CD14-positive monocyte (primary cell): Measurements from ENCODE around the gene STIM1. TPM values are rescaled to one million over a fixed set of nuclear protein-coding genes. Genes with fewer than 3 reads are reported as not detected.

Experiments
- DNase-seq, 3 donors: peaks; one replicate each; pipeline ENCODE4 v3.0.0-alpha.2; 2011 to 2022
- H2AFZ ChIP-seq: 2 replicates; pipeline ENCODE4 v1.6.0; 2012; ENCODE audit warnings: mild to moderate bottlenecking, low read depth, low read length, inconsistent platforms; ENCODE audit not compliant: insufficient read depth, poor library complexity, severe bottlenecking
- H3K27ac ChIP-seq, 2 donors: 1 replicate in 1 of 2; 2 replicates in 1 of 2; pipeline ENCODE4 v1.5.1; 2012 to 2013; ENCODE audit warnings: low read length in 2 of 2, control low read depth in 1 of 2, inconsistent platforms in 1 of 2, low read depth in 1 of 2, mild to moderate bottlenecking in 1 of 2
- H3K27me3 ChIP-seq, 2 donors: one replicate each; pipeline versions ENCODE4 v1.6.0 to v1.6.1; 2011 to 2013; ENCODE audit warnings: low read length in 2 of 2; ENCODE audit not compliant: control insufficient read depth in 2 of 2, insufficient read depth in 2 of 2
- H3K36me3 ChIP-seq, 2 donors: replicated peaks in 1 of 2; 1 replicate in 1 of 2; 2 replicates in 1 of 2; pipeline versions ENCODE4 v1.5.1 to v1.6.1; 2012 to 2013; ENCODE audit warnings: low read length in 2 of 2, control low read depth in 1 of 2, inconsistent platforms in 1 of 2, mild to moderate bottlenecking in 1 of 2; ENCODE audit not compliant: insufficient read depth in 2 of 2, control insufficient read depth in 1 of 2
- H3K4me1 ChIP-seq, 2 donors: 1 replicate in 1 of 2; 2 replicates in 1 of 2; pipeline versions ENCODE4 v1.5.1 to v1.6.1; 2012 to 2013; ENCODE audit warnings: low read length in 2 of 2, control low read depth in 1 of 2, inconsistent platforms in 1 of 2, mild to moderate bottlenecking in 1 of 2, moderate library complexity in 1 of 2; ENCODE audit not compliant: insufficient read depth in 2 of 2, control insufficient read depth in 1 of 2
- H3K4me2 ChIP-seq: replicated peaks from 2 replicates; pipeline ENCODE3; 2012; ENCODE audit warnings: low read length, moderate library complexity, mild to moderate bottlenecking; ENCODE audit not compliant: poor library complexity, severe bottlenecking; ENCODE audit errors: extremely low read depth
- H3K4me3 ChIP-seq, 3 experiments: fragments of 200-600 bp in 1 of 3; sonication (generic) in 1 of 3; replicated peaks in 1 of 3; 1 replicate in 2 of 3; 2 replicates in 1 of 3; pipeline ENCODE4 v1.5.1; 2011 to 2013; ENCODE audit warnings: low read length in 3 of 3, mild to moderate bottlenecking in 3 of 3, control low read depth in 2 of 3, low read depth in 2 of 3, inconsistent platforms in 1 of 3, moderate library complexity in 1 of 3
- H3K79me2 ChIP-seq: 2 replicates; pipeline ENCODE4 v1.6.0; 2012; ENCODE audit warnings: mild to moderate bottlenecking, control low read depth, inconsistent platforms, low read length, moderate library complexity; ENCODE audit not compliant: insufficient read depth
- H3K9ac ChIP-seq: 2 replicates; pipeline ENCODE4 v1.6.0; 2017; ENCODE audit warnings: low read length, mild to moderate bottlenecking; ENCODE audit not compliant: insufficient read depth, poor library complexity, severe bottlenecking
- H3K9me3 ChIP-seq, 2 donors: replicated peaks in 1 of 2; 1 replicate in 1 of 2; 2 replicates in 1 of 2; pipeline versions ENCODE4 v1.5.1 to v1.6.1; 2012 to 2013; ENCODE audit warnings: low read length in 2 of 2, control low read depth in 1 of 2; ENCODE audit not compliant: control insufficient read depth in 1 of 2, insufficient read depth in 1 of 2
- H4K20me1 ChIP-seq: 2 replicates; pipeline ENCODE4 v1.6.0; 2012; ENCODE audit warnings: mild to moderate bottlenecking, low read length, control low read depth, moderate library complexity; ENCODE audit not compliant: insufficient read depth
- H3K27ac Mint-ChIP-seq, 7 donors: one replicate each; pipeline ENCODE4 v1.8.0; 2020; ENCODE audit warnings: mild to moderate bottlenecking in 7 of 7, mixed read lengths in 7 of 7, moderate library complexity in 6 of 7, inconsistent platforms in 2 of 7
- H3K27me3 Mint-ChIP-seq, 3 donors: one replicate each; pipeline ENCODE4 v1.8.0; 2021 to 2022; ENCODE audit warnings: low read depth in 3 of 3, mild to moderate bottlenecking in 3 of 3, mixed read lengths in 3 of 3, moderate library complexity in 3 of 3, inconsistent platforms in 1 of 3
- H3K36me3 Mint-ChIP-seq, 2 donors: one replicate each; pipeline ENCODE4 v1.8.0; 2020; ENCODE audit warnings: mixed read lengths in 2 of 2, inconsistent platforms in 1 of 2, mild to moderate bottlenecking in 1 of 2
- H3K4me1 Mint-ChIP-seq: one replicate; pipeline ENCODE4 v1.8.0; 2020; ENCODE audit warnings: mild to moderate bottlenecking, mixed read lengths
- H3K4me3 Mint-ChIP-seq, 2 donors: one replicate each; pipeline ENCODE4 v1.8.0; 2020; ENCODE audit warnings: mild to moderate bottlenecking in 2 of 2, mixed read lengths in 2 of 2, moderate library complexity in 1 of 2
- H3K9me3 Mint-ChIP-seq, 7 donors: one replicate each; pipeline ENCODE4 v1.8.0; 2020 to 2022; ENCODE audit warnings: mixed read lengths in 7 of 7, mild to moderate bottlenecking in 6 of 7, moderate library complexity in 6 of 7, inconsistent platforms in 2 of 7
- CTCF ChIP-seq: fragments of 200-600 bp; IDR thresholded peaks from one replicate; pipeline ENCODE4 v1.8.0; 2022; ENCODE audit warnings: antibody characterized with exemption, mild to moderate bottlenecking
- WGBS: methylation state at CpG from one replicate; pipeline ENCODE4 v1.1.5; 2013; ENCODE audit warnings: missing lambda C conversion rate; ENCODE audit not compliant: insufficient coverage; 5-methylcytosine and 5-hydroxymethylcytosine counted together
- intact Hi-C, 2 donors: fragments of 100-400 bp; cut with micrococcal nuclease; formaldehyde crosslinking; loops; one replicate each; pipeline versions ENCODE4 v1.15.0 to v1.15.1; 2023
- polyA plus RNA-seq, 3 donors: library from polyadenylated mRNA; depleted of rRNA in 1 of 3; unstranded in 2 of 3; stranded (reverse) in 1 of 3; fragments of 300-500 nt in 2 of 3; fragments of >200 nt in 1 of 3; fragmentation: Illumina TruSeq in 2 of 3; gene quantifications; 1 replicate in 2 of 3; 2 replicates in 1 of 3; pipeline ENCODE4 v1.2.3, GENCODE V29; 2012 to 2021

Gene STIM1
- polyA plus RNA-seq, 3 donors: 14.0 to 68.6 (median 21.0) TPM

- Mint-ChIP-seq H3K36me3 (peaks cover 50 to 60% of the 10 kb centered on the region in 2 donors), H3K4me1 (peaks cover 98% of the 10 kb centered on the region), H3K9me3 (peaks cover 0 to 3% (median 0%) of the 10 kb centered on the region in 7 donors), H3K4me3 (peak overlapping the region; percentile 96 to 98), H3K27me3 (no peaks in the 10 kb centered on the region), H3K27ac (peak overlapping the region; percentile 92 to 99 (median 95))
- Histone ChIP-seq H3K79me2 (peaks cover 100% of the 10 kb centered on the region), H4K20me1 (peaks cover 100% of the 10 kb centered on the region), H3K4me3 (peak overlapping the region; percentile 29 to 100 (median 52)), H3K27ac (peak overlapping the region; percentile 87 to 97), H3K9me3 (no peaks in the 10 kb centered on the region), H3K9ac (peak overlapping the region; percentile 39), H3K4me1 (peaks cover 96 to 100% of the 10 kb centered on the region in 2 donors), H3K27me3 (no peaks in the 10 kb centered on the region), H2AFZ (no peak overlapping the region), H3K4me2 (peak overlapping the region; percentile 96), H3K36me3 (peaks cover 14 to 28% of the 10 kb centered on the region in 2 donors)
- no peak for TF ChIP-seq CTCF
- no peak for DNase-seq
- intact Hi-C loops: no loop called here
- WGBS: 0% methylated on average over 4 of the region's 4 CpGs
These were observed 21.2 kb upstream of the STIM1 start for GRCh38 chr11:3834349-3834663.

GRCh38 chr11:3834664-3835461 is 20.6 kb upstream of the STIM1 start:
- Mint-ChIP-seq H3K4me3 (peak overlapping the region; percentile 96 to 98), H3K27ac (peak overlapping the region; percentile 92 to 99 (median 95)), H3K4me1 (peaks cover 97% of the 10 kb centered on the region), H3K9me3 (peaks cover 0 to 3% (median 0%) of the 10 kb centered on the region in 7 donors), H3K27me3 (no peaks in the 10 kb centered on the region), H3K36me3 (peaks cover 48 to 57% of the 10 kb centered on the region in 2 donors)
- Histone ChIP-seq H3K4me3 (peak overlapping the region; percentile 29 to 100 (median 52)), H3K4me2 (peak overlapping the region; percentile 96), H3K27ac (peak overlapping the region; percentile 87 to 97), H3K36me3 (peaks cover 11 to 22% of the 10 kb centered on the region in 2 donors), H3K9ac (peak overlapping the region; percentile 39), H2AFZ (no peak overlapping the region), H4K20me1 (peaks cover 100% of the 10 kb centered on the region), H3K4me1 (peaks cover 90 to 98% of the 10 kb centered on the region in 2 donors), H3K79me2 (peaks cover 100% of the 10 kb centered on the region), H3K9me3 (no peaks in the 10 kb centered on the region), H3K27me3 (no peaks in the 10 kb centered on the region)
- DNase-seq: peak; percentile 75 to 82 (median 80)
- no peak for TF ChIP-seq CTCF
- intact Hi-C loops: loop anchor here in 1 of 2 donors (5.0 kb wide), 1 partner anchor 38 kb away; the partner anchor contains the start of gene NUP98
- 38% methylated on average over 1 of the region's 7 CpGs for WGBS
